ENCODE measurements around the gene GNS.

The GNS gene

GRCh38 chr12:64733857-64734256 lies 25.3 kb downstream of the GNS start:
- peak; percentile 74 for DNase-seq

- DNase-seq: no peak
These were observed 27.5 kb downstream of the GNS start for GRCh38 chr12:64731683-64732082.

GRCh38 chr12:64730588-64730969 lies 28.6 kb downstream of the GNS start:
- DNase-seq: no peak

- DNase-seq: no peak
These were observed 29.2 kb downstream of the GNS start for GRCh38 chr12:64729909-64730587.

GRCh38 chr12:64724201-64724745 lies 34.9 kb downstream of the GNS start:
- no peak for DNase-seq

DNA sequence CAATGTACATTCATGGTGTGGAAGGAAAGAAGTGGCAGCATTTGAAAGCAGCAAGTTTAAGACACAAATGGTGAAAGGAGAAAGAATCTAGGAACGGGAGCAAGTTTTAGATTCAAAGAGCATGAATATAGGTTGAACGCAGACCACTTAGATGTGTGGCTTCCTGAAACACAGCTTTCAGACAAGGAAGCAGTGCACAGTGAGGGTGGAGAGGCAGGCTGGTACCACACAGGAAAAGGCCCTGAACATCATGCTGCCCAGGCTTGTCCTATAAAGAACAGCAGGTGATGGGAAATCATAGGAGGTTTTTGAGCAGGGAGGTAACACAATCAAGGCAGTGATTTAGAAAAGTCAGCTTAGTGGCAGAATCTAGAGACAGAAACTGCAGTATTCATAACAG lies 35.6 kb downstream of the GNS start:
- DNase-seq: no peak

DNA sequence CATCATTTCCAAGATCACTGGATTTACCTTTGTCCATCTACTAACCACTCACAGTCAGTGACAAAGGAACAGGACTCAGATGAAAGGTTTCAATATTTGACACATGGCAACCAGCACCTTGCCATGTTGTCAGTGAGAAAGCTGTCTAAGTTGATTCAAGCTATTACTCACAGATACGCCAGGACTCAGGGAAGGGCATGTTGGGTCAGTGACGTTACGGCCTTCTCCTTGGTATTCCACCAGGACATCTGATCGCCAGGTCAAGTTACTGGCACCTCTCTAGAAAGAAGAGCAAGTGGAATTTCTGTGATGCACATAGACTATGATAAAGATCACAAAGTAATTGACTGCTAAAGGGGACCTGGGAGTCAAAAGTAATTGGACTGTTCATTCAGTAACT lies 36.4 kb downstream of the GNS start:
- no peak for DNase-seq

GRCh38 chr12:64720884-64721283 lies 38.3 kb downstream of the GNS start:
- DNase-seq: no peak

DNA sequence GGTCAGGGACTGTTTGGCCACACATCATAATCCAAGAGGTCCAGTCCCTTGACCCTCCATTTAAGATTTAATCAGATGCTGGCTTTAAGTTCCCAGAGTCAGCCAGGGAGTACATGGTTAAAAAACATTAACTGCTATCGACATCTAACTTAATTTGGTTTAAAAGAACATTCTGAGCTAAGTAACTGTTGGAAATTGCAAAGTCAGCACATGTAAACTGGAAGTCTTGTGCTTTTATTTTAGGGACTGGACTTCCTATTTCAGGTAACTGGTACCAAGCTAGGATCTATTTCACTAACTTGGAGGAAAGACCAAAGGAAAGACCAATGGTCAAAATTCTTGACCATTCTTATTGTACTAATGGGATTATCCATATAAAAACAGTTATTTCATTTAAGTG lies 40.6 kb downstream of the GNS start:
- DNase-seq: no peak

- no peak for DNase-seq
These were observed 42.3 kb downstream of the GNS start for GRCh38 chr12:64716839-64717455.

GRCh38 chr12:64716371-64716770 lies 42.8 kb downstream of the GNS start:
- no peak for DNase-seq

GRCh38 chr12:64714551-64714968 lies 44.6 kb downstream of the GNS start:
- DNase-seq: no peak

- DNase-seq: no peak
These were observed 45.8 kb downstream of the GNS start for GRCh38 chr12:64713376-64713775.

- DNase-seq: no peak
These were observed 49.8 kb downstream of the GNS start for GRCh38 chr12:64709429-64709828.

GRCh38 chr12:64707926-64708325 lies 51.3 kb downstream of the GNS start:
- no peak for DNase-seq

DNA sequence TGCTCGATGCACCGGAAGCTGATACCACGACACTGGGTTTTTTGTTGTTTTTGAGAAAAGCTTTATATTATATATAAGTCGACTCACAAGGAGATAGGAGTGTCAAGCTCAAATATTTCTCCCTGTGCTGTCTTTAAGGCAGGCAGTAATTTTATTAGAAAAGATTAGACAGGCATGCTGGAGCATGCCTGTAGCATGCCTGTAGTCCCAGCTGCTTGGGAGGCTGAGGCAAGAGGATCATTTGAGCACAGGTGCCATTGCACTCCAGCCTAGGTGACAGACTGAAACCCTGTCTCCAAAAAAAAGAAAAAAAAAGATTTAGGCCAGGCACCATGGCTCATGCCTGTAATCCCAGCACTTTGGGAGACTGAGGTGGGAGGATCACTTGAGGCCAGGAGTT lies 51.8 kb downstream of the GNS start:
- DNase-seq: no peak

- no peak for DNase-seq
These were observed 52.3 kb downstream of the GNS start for GRCh38 chr12:64706857-64707256.

DNA sequence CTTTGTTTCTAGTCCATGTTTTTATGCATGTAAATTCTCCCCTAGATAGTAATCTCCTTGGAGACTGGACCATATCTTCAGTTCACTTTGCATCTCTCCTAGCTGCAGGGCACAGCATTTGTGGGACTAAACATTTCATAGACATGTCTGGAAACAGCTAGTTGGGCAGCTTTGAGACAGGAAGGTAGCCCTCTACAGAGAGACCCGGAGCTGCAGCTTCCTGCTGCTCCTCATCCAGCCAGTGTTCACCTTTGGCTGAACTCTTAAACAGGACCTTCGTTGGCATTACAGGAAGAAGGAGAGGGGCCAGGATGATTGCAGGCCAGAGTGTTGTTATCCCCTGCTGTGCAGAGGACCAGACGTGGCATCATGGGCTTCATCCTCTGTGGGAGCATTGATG lies 52.9 kb downstream of the GNS start:
- no peak for DNase-seq

DNA sequence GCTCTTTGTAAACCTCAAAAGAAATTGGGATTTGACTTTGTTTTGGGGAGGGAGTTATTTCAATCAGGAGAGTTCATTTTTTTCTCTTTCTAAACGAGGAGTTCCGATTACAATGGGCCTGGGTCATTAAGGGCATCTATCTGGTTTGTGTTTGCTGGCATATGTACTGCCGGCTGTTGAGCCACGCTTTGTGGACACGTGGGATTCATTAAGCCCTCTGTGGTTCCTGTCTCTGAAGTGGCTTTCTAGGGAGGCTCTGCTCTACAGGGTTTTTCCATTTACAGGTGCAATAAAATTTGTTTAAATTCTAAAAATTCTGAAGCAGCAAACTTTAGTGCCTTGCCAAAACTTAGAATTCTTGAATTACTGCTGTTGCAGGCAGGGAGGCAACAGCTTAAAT lies 57.9 kb downstream of the GNS start:
- peak; percentile 55 for DNase-seq

DNA sequence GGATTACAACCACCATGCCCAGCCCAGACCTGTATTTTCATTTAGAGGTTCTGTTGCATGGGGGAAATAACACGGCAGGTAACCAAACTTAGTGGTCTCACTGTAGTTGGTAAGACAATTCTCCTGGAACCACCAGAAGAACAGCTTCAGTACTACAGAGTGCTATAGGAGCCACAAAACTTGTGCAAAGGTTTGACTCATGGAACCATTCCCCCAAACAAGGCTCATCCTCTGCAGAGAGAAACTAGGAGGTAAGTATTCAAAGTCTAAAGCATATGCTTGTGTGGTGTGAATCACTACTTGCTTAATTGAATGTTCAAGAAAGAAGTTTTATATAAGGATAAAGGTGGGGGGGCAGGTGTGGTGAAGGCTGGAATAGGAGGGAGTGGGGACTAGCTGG lies 58.7 kb downstream of the GNS start:
- DNase-seq: no peak

- DNase-seq: no peak
These were observed 59.6 kb downstream of the GNS start for GRCh38 chr12:64699504-64700115.

GRCh38 chr12:64696080-64696741 lies 63.0 kb downstream of the GNS start:
- peak; percentile 41 for DNase-seq

DNA sequence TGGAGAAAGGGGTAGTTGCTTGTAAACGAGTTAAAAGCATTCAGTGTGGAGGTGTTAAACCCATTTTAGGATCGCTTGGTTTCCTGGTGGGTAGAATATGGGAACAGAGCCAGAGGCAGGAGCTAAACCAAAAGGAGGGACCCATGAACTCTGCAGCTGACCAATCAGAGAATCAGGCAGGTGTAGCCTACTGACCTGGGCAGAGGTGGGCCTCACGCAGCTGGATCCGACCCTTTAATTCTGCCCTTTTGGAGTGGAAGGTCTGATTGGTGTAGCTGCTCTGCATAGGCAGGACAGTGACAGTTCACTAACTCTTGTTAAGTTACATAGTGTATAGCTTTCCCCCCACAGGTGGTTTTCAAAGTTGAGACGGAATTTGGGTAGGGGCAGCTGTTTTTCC lies 63.7 kb downstream of the GNS start:
- DNase-seq: no peak
